Measurements from ENCODE around the gene ELK3. TPM values are rescaled to one million over a fixed set of nuclear protein-coding genes. Genes with fewer than 3 reads are reported as not detected.

The ELK3 gene
- total RNA-seq, 1 experiment from 2014 or later: 9.4 TPM

DNA sequence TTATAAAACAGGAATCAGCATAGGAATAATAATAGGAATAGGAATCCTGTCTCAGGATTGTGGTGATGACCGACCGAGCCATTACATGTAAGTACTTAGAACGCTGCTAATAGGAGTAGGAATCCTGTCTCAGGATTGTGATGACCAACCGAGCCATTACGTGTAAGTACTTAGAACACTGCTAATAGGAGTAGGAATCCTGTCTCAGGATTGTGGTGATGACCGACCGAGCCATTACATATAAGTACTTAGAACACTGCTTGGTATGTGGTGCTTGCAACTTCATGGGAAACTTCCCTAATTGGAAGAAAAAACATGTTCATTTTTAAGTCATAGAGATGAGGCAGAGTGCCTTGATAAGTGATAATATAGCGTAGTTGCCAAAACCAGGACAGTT lies 30.0 kb downstream of the ELK3 start:
- Histone ChIP-seq H3K4me1 (ENCODE audit: insufficient read depth, low read length) (no peaks in the 10 kb centered on the region), H3K23ac (ENCODE audit: insufficient read length, low read depth, low read length) (no peak overlapping the region), H4K8ac (replicated peaks; ENCODE audit: insufficient read length, low read depth, low read length) (no peak overlapping the region), H4K20me1 (ENCODE audit: control insufficient read depth, insufficient read depth, insufficient read length) (no peaks in the 10 kb centered on the region), H3K79me1 (ENCODE audit: insufficient read depth, low read depth, low read length, poor library complexity, severe bottlenecking) (no peaks in the 10 kb centered on the region), H3K79me2 (ENCODE audit: insufficient read depth, low read length) (no peaks in the 10 kb centered on the region), H3K23me2 (ENCODE audit: insufficient read length, low read depth, low read length, poor library complexity, severe bottlenecking) (no peaks in the 10 kb centered on the region), H3K14ac (ENCODE audit: insufficient read depth, low read length) (no peak overlapping the region), H2BK15ac (ENCODE audit: low read depth, low read length) (no peak overlapping the region), H3K9me3 (ENCODE audit: control insufficient read depth, low read depth, low read length) (no peaks in the 10 kb centered on the region), H3K18ac (ENCODE audit: insufficient read length, low read depth, low read length) (no peak overlapping the region), H2BK20ac (ENCODE audit: low read depth, low read length, poor library complexity, severe bottlenecking) (no peak overlapping the region), H4K5ac (ENCODE audit: insufficient read length, low read depth, low read length) (no peak overlapping the region), H4K91ac (ENCODE audit: insufficient read length, low read depth, low read length) (no peak overlapping the region), H2BK5ac (ENCODE audit: insufficient read length, low read length) (no peak overlapping the region), H3K4me2 (ENCODE audit: insufficient read depth, insufficient read length, low read length) (no peak overlapping the region), H3K9ac (ENCODE audit: extremely low read depth, insufficient read length, low read length) (no peak overlapping the region), H2BK12ac (ENCODE audit: insufficient read length, low read depth, low read length) (no peak overlapping the region), H2AK5ac (ENCODE audit: insufficient read length, low read length) (no peak overlapping the region), H3K4ac (ENCODE audit: low read depth, low read length) (no peak overlapping the region), H3T11ph (ENCODE audit: low read length) (no peak overlapping the region), H2AFZ (ENCODE audit: low read length) (no peak overlapping the region), H2BK120ac (ENCODE audit: low read depth, low read length, poor library complexity, severe bottlenecking) (no peak overlapping the region), H3K27ac (ENCODE audit: insufficient read length, low read depth, low read length) (no peak overlapping the region), H3K27me3 (ENCODE audit: insufficient read depth, low read length) (no peaks in the 10 kb centered on the region), H3K56ac (ENCODE audit: insufficient read length, low read depth, low read length) (no peak overlapping the region)
- Mint-ChIP-seq H3K4me1 (peaks cover 12 to 20% of the 10 kb centered on the region in 2 experiments), H3K4me3 (no peak overlapping the region), H3K27ac (no peak overlapping the region), H3K27me3 (ENCODE audit: low read depth) (no peaks in the 10 kb centered on the region), H3K36me3 (ENCODE audit: insufficient read depth in 1 of 3, low read depth in 3 of 3) (peaks cover 0 to 2% (median 0%) of the 10 kb centered on the region in 3 experiments; a peak in 2 of 7 replicates), H3K9me3 (no peaks in the 10 kb centered on the region)
- no CpG with 5 or more reads among the region's 8 CpGs for WGBS (ENCODE audit: extremely low coverage, insufficient read length, low lambda C conversion rate)
- DNase-seq: no peak
- TF ChIP-seq, protein P1, sequence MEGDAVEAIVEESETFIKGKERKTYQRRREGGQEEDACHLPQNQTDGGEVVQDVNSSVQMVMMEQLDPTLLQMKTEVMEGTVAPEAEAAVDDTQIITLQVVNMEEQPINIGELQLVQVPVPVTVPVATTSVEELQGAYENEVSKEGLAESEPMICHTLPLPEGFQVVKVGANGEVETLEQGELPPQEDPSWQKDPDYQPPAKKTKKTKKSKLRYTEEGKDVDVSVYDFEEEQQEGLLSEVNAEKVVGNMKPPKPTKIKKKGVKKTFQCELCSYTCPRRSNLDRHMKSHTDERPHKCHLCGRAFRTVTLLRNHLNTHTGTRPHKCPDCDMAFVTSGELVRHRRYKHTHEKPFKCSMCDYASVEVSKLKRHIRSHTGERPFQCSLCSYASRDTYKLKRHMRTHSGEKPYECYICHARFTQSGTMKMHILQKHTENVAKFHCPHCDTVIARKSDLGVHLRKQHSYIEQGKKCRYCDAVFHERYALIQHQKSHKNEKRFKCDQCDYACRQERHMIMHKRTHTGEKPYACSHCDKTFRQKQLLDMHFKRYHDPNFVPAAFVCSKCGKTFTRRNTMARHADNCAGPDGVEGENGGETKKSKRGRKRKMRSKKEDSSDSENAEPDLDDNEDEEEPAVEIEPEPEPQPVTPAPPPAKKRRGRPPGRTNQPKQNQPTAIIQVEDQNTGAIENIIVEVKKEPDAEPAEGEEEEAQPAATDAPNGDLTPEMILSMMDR (conservative IDR thresholded peaks at IDR 0.05): no peak

All from H9 (cell line).